C4-2B (cell line): ENCODE data around the gene TBL2.

Source experiments
- CTCF ChIP-seq: fragments of 450-650 bp; conservative IDR thresholded peaks from 2 replicates; pipeline ENCODE4 v1.5.1; 2017; ENCODE audit warnings: mild to moderate bottlenecking
- ZFX ChIP-seq: fragments of 450-650 bp; IDR thresholded peaks from 2 replicates; pipeline ENCODE4 v1.6.1; 2017

GRCh38 chr7:73537051-73537450 is 41.3 kb downstream of the TBL2 start:
- TF ChIP-seq CTCF (no peak), ZFX (no peak)
